MM.1S (cell line): ENCODE data around the gene EPG5.

Source experiments
- CTCF ChIP-seq: fragments of 300-600 bp; sonication (generic); IDR thresholded peaks from 2 replicates; pipeline ENCODE4 v1.5.1; 2016; ENCODE audit warnings: antibody characterized with exemption, low read length, mixed read lengths
- EZH2 ChIP-seq: fragments of 300-600 bp; sonication (generic); optimal IDR thresholded peaks from 2 replicates; pipeline ENCODE3; 2017; ENCODE audit warnings: low read depth, mild to moderate bottlenecking, antibody characterized with exemption, low read length, mixed read lengths
- EZH2phosphoT487 ChIP-seq: fragments of 300-600 bp; sonication (generic); IDR thresholded peaks from 2 replicates; pipeline ENCODE4 v1.6.1; 2018; ENCODE audit warnings: antibody characterized with exemption, low read length

GRCh38 chr18:45896991-45897390 lies 70.1 kb downstream of the EPG5 start:
- TF ChIP-seq CTCF (no peak), EZH2 (no peak), EZH2phosphoT487 (no peak)
